Upper lobe of right lung (tissue), 1 donor: ENCODE results near the gene HNF4A. TPM values are rescaled to one million over a fixed set of nuclear protein-coding genes. Genes with fewer than 3 reads are reported as not detected.

ENCODE experiments used
- ATAC-seq: fragments of 200-7000 bp; cut with Tn5 transposase; one replicate; pipeline ENCODE4 v1.9.1; 2020; ENCODE audit warnings: mild to moderate bottlenecking, moderate library complexity
- DNase-seq: peaks from one replicate; pipeline ENCODE4 v3.0.0-alpha.2; 2020
- H3K27ac ChIP-seq: fragments of 200-600 bp; one replicate; pipeline ENCODE4 v1.8.0; 2022
- H3K27me3 ChIP-seq: fragments of 200-600 bp; one replicate; pipeline ENCODE4 v1.8.0; 2022; ENCODE audit warnings: mild to moderate bottlenecking
- H3K36me3 ChIP-seq: fragments of 200-600 bp; one replicate; pipeline ENCODE4 v1.8.0; 2022
- H3K4me1 ChIP-seq: fragments of 200-600 bp; one replicate; pipeline ENCODE4 v1.8.0; 2022
- H3K4me3 ChIP-seq: fragments of 200-600 bp; one replicate; pipeline ENCODE4 v1.8.0; 2022; ENCODE audit warnings: mild to moderate bottlenecking
- H3K9me3 ChIP-seq: fragments of 200-600 bp; one replicate; pipeline ENCODE4 v1.8.0; 2022
- intact Hi-C: fragments of 100-400 bp; cut with DNase I; formaldehyde crosslinking; loops from one replicate; pipeline ENCODE4 v1.11.0; 2022
- total RNA-seq: library from RNA; stranded (reverse); fragmentation: NEBNext Ultra II Directional; extraction: Animal tissue kit (Norgen Biotek cat#: 25700); gene quantifications from one replicate; pipeline ENCODE4 v1.2.1, GENCODE V29; 2021
- TF ChIP-seq, protein P1 (sequence below): fragments of 200-600 bp; IDR thresholded peaks from one replicate; pipeline ENCODE4 v1.8.0; 2022; ENCODE audit warnings: antibody characterized with exemption
- donor health status: DM: no; HTN: yes; CAD: no; lungs with severe emphysema.

HNF4A gene
- total RNA-seq, 1 donor from 2014 or later: 0.20 TPM

DNA sequence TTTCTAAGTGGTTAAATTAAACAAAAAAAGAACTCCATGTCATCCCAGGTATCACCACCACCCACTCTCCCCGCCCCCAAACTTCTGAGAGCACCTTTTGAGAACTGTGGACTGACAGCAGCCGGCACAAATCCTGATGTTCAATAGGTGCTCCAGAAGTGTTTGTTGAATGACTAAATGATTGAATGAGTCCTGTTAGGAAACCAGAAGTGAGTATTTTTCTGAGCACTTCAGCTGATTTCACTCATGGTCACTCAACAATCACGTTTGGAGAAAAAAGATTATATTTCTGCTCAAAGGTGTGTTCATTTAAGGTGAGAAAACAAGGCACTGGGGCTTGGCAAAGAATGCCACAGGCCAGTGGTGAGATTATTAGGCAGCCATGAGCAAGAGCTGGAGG, 6.2 kb upstream of the HNF4A start:
- intact Hi-C loops: no loop called here
- H3K36me3 ChIP-seq: no peaks in the 10 kb centered on the region
- H3K27me3 ChIP-seq: no peaks in the 10 kb centered on the region
- no peak for DNase-seq
- no peaks in the 10 kb centered on the region for H3K4me1 ChIP-seq
- no peaks in the 10 kb centered on the region for H3K9me3 ChIP-seq
- no peak overlapping the region for H3K4me3 ChIP-seq
- TF ChIP-seq, protein P1, sequence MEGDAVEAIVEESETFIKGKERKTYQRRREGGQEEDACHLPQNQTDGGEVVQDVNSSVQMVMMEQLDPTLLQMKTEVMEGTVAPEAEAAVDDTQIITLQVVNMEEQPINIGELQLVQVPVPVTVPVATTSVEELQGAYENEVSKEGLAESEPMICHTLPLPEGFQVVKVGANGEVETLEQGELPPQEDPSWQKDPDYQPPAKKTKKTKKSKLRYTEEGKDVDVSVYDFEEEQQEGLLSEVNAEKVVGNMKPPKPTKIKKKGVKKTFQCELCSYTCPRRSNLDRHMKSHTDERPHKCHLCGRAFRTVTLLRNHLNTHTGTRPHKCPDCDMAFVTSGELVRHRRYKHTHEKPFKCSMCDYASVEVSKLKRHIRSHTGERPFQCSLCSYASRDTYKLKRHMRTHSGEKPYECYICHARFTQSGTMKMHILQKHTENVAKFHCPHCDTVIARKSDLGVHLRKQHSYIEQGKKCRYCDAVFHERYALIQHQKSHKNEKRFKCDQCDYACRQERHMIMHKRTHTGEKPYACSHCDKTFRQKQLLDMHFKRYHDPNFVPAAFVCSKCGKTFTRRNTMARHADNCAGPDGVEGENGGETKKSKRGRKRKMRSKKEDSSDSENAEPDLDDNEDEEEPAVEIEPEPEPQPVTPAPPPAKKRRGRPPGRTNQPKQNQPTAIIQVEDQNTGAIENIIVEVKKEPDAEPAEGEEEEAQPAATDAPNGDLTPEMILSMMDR: no peak
- H3K27ac ChIP-seq: no peak overlapping the region
- ATAC-seq: no peak

DNA sequence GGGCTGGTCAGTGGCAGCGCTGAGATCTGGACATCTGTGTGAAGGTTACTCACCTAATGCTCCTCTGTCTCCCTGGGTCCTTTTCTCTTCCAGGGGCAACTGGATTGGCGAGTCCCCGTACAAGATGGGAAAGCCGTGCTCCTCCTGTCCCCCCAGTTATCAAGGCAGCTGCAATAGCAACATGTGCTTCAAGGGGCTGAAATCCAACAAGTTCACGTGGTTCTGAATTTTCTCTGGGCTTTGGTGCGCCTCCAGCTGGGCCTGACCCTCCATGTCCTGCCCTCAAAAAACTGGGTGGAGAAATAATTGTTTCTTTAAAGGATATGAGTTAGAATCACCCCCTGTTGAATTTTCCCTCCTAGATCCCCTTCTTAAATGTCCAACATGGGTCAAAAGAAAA, 4.9 kb upstream of the HNF4A start:
- H3K4me3 ChIP-seq: no peak overlapping the region
- ATAC-seq (no peak), DNase-seq (no peak)
- intact Hi-C loops: no loop called here
- H3K9me3 ChIP-seq: no peaks in the 10 kb centered on the region
- H3K27ac ChIP-seq: no peak overlapping the region
- peaks cover 3% of the 10 kb centered on the region for H3K27me3 ChIP-seq
- no peaks in the 10 kb centered on the region for H3K4me1 ChIP-seq
- H3K36me3 ChIP-seq: no peaks in the 10 kb centered on the region
- TF ChIP-seq, protein P1: no peak

DNA sequence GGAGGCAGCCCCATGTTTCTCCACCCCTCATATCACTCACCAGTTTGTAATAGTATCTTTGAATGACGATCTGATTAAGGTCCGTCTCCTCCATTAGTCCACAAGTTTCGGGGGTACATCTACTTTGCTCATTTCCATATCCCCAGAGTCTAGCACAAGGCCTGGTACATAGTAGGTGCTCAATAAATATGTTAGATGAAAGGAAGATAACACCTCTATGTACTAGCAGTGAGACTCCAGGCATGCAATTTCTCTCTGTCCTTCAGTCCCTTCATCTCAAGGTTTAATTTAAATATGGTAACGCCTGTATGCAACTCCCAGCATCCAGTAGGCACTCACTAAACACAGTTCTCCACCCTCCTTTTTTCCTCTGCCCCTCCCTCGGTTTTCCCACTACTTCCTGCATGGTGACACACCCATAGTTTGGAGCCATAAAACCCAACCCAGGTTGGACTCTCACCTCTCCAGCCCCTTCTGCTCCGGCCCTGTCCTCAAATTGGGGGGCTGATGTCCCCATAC, 461 bp upstream of the HNF4A start:
- Histone ChIP-seq H3K27me3 (peaks cover 8% of the 10 kb centered on the region), H3K4me1 (no peaks in the 10 kb centered on the region), H3K27ac (no peak overlapping the region), H3K36me3 (no peaks in the 10 kb centered on the region), H3K4me3 (no peak overlapping the region), H3K9me3 (no peaks in the 10 kb centered on the region)
- TF ChIP-seq, protein P1: no peak
- DNase-seq (no peak), ATAC-seq (no peak)
- intact Hi-C loops: no loop called here

DNA sequence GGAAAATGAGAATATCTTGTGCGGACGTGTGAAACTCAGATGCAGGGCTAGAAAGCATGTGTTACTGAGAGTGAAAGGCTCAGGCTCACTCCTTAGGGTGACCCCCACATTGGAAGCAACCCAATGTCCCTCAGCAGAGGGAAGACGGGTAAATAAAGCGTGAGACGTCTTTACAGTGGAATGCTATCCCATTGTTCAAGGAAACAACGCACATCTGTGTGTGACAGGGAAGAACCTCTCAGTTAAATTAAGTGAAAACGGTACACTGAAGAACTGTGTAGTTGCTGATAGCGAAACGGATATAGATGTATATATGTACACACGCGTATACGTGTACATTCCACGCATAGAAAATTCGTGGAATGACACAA, 839 bp downstream of the HNF4A start:
- ATAC-seq: no peak
- Histone ChIP-seq H3K9me3 (no peaks in the 10 kb centered on the region), H3K27ac (no peak overlapping the region), H3K4me1 (no peaks in the 10 kb centered on the region), H3K4me3 (no peak overlapping the region), H3K36me3 (no peaks in the 10 kb centered on the region), H3K27me3 (peaks cover 13% of the 10 kb centered on the region)
- intact Hi-C loops: no loop called here
- TF ChIP-seq, protein P1: no peak
- no peak for DNase-seq

DNA sequence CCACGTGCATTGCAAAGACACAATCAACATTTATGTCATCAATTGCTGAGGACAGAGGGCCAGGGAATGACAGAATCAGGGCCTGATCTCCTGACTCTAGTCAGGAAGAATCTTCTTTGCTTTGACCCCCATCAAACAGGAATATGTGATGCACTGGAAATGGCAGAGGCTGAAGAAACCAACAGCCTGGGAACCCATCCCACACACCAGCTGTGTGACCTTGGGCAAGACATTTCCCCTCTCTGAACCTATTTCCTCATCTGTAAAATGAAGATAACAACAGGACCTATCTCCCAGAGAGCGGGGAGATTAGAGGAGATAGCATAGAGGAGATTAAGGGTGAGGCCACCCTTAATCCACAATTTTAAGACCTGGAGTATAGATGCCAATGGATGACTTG, 1.5 kb downstream of the HNF4A start:
- ATAC-seq: no peak
- peaks cover 13% of the 10 kb centered on the region for H3K27me3 ChIP-seq
- H3K9me3 ChIP-seq: no peaks in the 10 kb centered on the region
- intact Hi-C loops: no loop called here
- no peaks in the 10 kb centered on the region for H3K4me1 ChIP-seq
- no peak overlapping the region for H3K4me3 ChIP-seq
- H3K36me3 ChIP-seq: no peaks in the 10 kb centered on the region
- no peak for DNase-seq
- TF ChIP-seq, protein P1: no peak
- H3K27ac ChIP-seq: no peak overlapping the region

DNA sequence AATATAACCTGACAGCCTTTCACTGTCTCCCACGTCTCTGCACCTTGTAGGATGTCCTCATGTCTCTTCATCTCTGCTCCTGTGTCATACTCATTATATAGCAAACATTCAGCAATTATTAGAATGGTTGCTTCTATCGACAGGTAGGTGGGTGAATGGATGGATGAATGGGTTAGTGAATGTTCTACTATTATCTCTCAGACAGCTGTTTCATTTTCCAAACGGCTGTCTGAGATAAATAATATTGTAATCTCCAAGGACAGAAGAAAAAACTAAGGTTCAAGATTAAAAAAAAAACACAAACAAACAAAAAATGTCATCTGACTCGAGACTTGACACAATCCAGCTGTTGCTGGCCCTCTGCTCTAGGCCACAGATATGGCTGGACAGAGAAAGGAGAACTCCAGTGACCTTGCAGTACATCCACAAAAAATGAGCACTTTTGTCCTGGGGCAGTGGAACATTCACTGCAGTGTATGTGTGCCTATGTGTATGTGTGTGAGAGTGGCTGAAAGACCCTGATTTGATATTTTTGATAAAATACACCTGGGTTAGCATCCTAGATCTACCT, 2.1 kb downstream of the HNF4A start:
- TF ChIP-seq, protein P1: no peak
- DNase-seq (no peak), ATAC-seq (peak; percentile 35)
- Histone ChIP-seq H3K4me1 (no peaks in the 10 kb centered on the region), H3K36me3 (no peaks in the 10 kb centered on the region), H3K27me3 (peaks cover 13% of the 10 kb centered on the region), H3K4me3 (no peak overlapping the region), H3K27ac (no peak overlapping the region), H3K9me3 (no peaks in the 10 kb centered on the region)
- intact Hi-C loops: no loop called here
